ENCODE data around the gene SNX17.
A peak's percentile ranks its signal among the peaks of the same experiment; 100 is the strongest.
"Not testable (repeated sequence)": the region's sequence is repeated elsewhere in the genome, so short reads cannot be mapped to it uniquely, and the experiment has no call there.

The SNX17 gene

DNA sequence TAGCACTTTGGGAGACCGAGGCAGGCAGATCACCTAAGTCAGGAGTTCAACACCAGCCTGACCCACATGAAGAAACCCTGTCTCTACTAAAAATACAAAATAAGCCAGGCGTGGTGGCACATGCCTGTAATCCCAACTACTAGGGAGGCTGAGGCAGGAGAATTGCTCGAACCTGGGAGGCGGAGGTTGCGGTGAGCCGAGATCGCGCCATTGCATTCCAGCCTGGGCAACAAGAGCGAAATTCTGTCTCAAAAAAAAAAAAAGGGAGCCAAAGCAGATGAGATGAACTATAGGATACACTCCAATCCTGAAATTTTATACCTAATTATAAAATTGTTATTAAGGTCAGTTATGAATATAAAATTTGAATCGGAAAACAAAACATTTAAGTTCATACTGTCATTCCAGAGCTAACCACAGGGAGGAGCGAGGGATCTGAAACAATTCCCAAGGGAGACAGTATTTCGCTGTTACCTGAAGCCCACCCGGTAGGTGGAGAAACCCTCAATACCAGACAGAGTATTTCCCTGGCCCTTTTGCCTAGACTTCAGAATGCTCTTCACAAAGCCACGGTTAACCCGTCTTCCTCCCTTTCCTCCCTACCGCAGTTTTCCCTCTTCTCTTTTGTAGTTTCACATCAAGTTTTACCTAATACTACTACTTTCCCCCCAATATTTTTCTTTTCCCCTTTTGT is 37.5 kb downstream of the SNX17 start:
- DNase-seq = no peak

DNA sequence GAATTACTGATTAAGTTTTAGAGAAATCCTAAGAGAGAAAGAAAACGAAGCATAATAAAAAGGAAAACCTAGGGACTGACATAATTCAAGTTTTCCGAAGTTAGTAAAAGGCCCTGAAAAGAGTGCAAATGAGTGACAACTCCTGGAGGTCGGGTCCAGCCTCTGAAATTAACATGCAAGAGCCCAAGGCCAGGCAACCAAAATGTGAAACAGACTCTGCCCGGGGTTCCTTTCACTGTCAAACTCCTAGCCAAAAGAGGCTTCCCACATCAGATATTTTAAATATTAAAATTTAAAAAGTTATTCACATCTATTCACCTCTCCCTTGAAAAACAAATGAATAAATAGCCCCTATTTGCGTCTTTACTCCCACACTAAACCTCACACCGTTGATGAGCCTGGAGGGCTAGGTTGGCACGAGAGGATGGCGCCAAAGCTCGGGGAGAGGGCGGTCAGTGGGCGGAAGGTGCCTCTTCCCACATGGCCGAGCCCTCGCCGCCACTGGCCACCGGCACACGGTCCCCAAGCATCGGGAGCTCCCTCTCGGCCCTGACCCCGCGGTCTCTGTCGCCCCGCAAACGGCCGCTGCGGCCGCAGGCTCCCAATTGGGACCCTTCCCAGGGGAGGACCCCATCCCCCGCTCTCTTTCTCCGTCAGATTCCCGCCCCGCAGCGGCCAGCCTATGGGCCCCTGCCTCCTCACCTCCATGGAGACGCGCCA is 38.3 kb downstream of the SNX17 start:
- DNase-seq = no peak

DNA sequence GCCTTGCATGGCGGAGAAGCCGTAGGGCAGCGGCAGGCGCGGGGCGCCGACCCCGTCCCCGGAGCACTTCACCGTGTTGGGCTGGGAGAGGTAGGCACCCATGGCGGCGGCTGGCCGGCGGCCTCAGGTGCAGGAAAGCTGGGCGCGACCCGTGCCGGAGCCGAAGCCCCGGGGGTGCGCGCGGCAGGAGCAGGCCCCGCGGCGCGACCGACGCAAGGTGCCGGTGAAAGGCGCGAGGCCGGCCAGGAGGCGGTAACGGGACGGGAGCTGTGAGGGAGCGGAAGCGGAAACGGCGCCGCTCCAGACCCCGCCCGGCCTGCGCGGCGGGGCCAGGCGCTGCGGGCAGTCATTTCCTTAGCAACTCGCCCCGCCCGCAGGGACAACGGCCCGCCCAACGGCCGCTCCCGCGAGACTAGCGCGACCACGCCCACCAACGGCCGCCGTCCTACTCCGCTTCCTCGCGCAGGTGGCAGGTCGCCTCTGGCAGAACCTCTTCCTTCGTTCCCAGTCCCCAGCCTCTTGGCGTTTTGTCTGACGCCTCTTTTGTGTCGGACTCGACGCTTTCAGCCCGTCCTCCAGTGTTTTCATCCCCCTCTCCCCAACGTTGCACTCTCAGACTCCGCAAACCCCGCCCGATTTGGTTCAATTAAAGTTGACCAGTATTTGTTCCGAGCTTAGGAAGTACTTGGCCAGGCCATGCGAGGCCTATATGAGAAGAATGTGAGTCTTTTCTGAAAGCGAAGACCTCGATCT is 39.1 kb downstream of the SNX17 start, which contains the start of gene PPM1G:
PPM1G (minus strand) TSS at position 271 of the 753 bp plus-strand sequence; CDS start at position 102, 169 bp downstream.
- peak; percentile 60 for DNase-seq

DNA sequence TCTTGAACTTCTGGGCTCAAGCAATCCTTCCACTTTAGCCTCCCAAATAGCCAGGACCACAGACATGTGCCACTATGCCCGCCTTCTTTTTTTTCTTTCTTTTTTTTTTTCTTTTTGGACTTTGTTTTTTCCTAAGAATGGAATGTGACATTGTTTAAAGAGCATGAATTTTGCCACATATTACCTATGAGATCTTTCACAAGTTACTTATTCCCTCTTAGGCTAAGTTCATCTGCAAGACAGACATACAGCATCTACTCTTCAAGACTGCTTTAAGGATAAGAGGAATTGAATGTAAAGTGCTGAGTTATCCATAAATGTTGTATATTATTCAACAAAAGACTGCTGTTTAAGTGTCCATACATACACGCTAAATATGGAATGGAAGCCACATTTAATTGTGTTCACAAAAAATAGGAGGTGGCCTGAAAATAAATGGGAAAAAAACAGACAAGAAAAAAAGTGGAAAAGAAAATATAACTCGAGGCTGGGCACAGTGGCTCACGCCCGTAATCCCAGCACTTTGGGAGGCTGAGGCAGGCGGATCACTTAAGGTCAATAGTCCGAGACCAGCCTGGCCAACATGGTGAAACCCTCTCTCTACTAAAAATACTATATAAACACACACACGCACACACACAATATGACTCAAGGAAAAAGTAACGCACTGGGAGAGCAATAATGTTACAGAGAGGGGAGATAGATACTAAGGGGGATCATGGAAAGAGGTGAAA is 42.2 kb downstream of the SNX17 start:
- DNase-seq = no peak

DNA sequence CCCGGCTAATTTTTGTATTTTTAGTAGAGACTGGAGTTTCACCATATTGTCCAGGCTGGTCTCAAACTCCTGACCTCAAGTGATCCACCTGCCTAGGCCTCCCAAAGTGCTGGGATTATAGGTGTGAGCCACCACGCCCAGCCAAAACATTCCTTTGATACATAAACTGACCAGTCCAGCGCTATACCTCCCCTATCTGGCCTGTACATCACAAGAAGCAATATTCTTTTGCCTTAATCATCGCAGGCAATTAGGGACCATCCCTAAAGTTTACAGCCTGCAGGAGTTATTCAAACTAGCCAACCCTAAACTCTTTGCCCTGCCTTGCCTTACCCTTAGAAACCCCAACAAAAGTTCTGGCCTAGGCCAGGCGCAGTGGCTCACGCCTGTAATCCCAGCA is 45.7 kb downstream of the SNX17 start:
- DNase-seq = no peak

DNA sequence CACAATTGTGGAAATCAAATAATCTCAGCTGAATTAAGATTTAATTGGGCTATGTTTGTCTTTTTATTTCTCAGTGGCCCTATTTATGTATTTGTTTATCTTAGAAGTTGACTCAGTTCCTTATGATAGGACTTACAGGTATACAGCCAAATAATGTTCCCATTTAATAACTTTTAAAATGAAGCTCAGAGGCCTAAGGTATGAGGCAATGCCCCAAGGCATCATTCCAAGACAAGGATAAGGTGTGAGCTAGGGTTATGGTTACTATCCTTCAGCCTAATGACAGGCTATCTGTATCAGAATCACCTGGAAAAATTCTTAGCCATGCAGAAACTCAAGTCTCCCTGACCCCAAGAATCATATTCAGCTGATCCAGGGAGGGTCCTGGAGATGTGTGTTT is 50.6 kb downstream of the SNX17 start:
- DNase-seq = no peak

DNA sequence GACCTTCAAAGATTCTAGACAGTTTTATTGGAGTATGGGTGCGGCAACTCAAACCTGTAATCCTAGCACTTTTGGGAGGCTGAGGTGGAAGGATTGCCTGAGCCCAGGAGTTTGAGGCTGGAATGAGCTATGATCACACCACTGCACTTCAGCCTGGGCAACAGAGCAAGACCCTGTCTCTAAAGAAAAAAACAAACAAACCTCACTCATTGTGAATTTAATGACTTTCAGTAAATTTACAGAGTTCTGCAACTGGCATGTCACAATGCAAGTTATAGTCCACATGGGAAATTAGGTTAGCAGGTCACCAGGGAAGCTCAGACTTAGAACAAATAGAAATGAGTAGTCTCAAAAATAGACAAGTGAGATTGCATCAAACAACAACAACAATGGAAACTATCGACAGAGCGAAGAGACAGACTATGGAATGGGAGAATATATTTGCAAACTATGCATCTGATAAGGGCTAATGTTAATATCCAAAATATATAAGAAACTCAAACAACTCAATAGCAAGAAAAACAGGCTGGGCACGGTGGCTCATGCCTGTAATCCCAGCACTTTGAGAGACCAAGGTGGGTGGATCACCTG is 51.3 kb downstream of the SNX17 start:
- DNase-seq = no peak

DNA sequence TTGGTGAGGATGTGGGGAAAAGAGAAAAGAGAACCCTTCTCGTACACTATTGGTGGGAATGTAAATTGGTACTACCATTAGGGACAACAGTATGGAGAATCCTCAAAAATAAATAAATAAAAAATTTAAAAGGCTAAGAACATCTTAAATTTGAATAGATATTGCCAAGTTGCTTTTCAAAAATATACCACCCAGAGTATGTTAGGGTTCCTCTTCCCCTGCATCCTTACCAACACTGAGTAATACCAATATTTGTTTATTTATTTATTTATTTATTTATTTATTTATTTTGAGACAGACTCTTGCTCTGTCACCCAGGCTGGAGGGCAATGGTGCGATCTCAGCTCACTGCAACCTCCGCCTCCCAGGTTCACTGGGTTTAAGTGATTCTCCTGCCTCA is 52.5 kb downstream of the SNX17 start:
- no peak for DNase-seq

DNA sequence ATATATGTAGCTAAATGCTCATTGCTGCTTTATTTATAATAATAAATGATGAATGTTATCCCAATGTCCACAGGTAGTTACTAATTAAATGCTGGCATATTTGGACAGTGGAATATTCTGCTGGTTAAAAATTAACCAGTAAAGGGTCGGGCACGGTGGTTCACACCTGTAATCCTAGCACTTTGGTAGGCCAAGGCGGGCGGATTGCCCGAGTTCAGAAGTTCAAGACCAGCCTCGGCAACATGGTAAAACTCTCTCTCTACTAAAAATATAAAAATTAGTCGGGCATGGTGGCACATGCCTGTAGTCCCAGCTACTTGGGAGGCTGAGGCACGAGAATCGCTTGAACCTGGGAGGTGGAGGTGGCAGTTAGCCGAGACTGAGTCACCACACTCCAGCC is 54.6 kb downstream of the SNX17 start:
- DNase-seq = not testable (repeated sequence)
